Stimulated activated CD4-positive, alpha-beta T cell treated with anti-CD3 and anti-CD28 coated beads, Interleukin-1b, Interleukin-23, amount 100 ng/mL, for 1 hour (primary cell): Measurements from ENCODE around the gene CORO2A.

Source experiments
- DNase-seq, 2 donors: peaks; one replicate each; pipeline ENCODE4 v3.0.0-alpha.2; 2020; ENCODE audit warnings: low read depth in 2 of 2

Gene CORO2A, protein sequence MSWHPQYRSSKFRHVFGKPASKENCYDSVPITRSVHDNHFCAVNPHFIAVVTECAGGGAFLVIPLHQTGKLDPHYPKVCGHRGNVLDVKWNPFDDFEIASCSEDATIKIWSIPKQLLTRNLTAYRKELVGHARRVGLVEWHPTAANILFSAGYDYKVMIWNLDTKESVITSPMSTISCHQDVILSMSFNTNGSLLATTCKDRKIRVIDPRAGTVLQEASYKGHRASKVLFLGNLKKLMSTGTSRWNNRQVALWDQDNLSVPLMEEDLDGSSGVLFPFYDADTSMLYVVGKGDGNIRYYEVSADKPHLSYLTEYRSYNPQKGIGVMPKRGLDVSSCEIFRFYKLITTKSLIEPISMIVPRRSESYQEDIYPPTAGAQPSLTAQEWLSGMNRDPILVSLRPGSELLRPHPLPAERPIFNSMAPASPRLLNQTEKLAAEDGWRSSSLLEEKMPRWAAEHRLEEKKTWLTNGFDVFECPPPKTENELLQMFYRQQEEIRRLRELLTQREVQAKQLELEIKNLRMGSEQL

DNA sequence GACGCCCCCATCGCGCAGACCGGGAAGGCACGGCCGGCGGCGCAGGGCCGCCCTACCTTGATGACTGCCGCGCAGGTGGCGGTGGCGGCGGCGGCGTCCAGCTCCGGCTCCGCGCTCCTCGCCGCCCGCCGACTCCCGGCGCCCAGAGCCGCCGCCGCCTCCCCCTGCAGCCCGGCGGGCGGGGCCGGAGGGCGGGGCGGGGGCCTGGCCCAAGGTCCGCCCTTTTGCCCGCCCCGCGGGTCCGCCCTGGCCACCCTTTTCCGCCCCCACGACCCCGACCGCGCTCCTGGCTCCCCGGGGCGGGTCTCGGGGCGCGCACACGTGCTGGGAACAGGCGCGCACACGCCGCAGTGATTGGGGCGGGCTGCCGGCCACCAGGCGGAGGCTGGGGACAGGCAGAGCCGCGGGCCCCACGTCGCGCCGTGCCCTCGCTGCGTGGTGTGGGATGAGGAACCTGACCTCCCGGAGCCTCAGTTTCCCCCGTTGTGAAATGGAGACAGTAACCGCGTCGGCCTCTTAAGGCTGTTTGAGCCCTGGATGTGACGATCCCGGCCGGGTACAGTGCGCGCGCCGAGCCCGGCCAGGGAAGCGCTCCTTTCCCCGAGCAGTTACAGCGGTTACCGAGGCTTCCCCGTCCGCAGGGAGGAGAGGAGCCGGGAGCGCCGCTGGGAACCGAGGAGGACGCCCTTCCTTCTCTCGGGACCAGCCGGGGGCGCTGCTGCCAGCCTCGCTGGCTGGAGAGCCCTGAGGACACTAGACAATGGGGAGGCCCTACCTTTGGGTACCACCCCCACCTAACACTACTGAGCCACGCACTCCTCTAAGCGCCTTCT lies at the start of gene CORO2A:
Gene CORO2A (minus strand): TSS at position 135 of the 833 bp plus-strand sequence. CDS start 34,977 bp downstream, outside the sequence.
- DNase-seq: peak; percentile 32 to 50

DNA sequence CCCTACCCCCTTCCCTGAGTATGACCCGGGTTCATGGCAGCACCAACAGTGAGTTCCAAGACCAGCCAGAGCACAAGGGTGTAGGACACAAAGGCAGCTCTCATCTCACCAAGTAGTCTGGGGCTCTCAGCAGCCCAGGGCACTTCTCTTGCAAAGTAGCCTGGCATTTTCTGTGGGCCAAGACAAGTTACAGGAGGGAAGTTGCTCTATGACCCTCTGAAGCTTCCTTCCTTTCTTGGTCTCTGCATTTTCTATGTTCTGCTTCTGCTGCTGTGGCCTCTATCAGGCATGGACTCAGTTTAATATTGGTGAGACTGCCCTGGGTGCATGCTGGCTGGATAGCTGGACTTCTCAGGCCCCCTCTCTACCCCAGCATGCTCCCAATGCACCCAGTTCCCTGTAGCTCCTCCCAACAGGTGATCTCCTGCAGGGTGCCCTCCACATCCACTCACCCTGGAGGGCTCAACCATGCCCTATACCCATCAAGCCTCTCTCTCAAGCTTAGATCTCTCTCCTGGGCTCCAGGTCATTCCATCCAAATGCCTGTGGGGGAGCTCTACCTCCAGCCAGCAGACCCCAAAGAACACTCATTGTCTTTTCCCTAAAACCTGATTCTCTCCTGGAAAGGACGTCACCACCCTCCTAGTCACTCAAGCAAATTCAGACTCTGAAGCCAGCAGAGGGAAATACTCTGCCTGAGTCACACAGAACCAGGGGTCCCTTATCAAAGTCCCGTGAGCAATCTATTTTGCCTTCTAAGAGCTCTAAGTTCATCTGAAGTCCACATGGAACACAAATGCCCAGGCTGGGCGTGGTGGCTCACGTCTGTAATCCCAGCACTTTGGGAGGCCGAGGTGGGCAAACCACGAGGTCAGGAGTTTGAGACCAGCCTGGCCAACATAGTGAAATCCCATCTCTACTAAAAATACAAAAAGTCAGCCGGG lies 49.2 kb upstream of the CORO2A start:
- no peak for DNase-seq

DNA sequence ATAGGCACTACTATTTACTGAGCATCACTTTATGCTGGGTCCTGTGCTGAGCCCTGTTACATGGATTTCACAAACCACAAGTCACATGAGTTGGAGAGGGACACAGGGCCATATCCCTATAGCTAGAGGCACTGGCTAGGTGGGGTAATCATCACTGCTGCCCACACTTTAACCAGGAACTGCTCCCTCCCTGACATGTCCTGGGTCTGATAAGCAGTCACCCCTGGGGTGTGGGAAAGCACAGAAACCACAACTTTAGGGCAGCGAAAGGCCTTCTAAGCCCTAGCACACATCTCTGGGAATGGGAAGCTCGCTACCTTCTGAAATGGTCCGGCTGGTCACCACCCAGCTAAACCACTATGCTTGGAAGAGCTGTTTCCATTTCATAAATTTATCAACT lies 48.0 kb upstream of the CORO2A start:
- no peak for DNase-seq

DNA sequence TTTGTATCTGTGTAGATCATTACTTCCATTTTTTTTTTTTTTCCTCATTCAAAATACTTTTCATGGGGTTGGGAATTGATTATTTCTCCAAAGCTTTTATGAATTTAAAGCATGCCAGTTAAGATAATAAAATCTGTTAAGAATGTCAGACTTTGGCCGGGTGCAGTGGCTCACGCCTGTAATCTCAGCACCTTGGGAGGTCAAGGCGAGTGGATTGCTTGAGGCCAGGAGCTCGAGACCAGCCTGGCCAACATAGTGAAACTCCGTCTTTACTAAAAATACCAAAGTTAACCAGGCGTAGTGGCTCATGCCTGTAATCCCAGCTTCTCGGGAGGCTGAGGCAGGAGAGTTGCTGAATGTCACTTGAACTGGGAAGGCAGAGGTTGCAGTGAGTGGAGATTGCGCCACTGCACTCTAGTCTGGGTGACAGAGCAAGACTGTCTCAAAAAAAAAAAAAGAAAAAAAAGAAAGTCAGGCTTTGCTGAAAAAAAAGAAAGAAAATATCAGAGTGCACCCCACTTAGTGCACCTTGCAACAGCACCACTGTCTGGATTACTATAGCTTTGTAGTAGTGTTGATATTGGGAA lies 44.6 kb upstream of the CORO2A start:
- DNase-seq: no peak

DNA sequence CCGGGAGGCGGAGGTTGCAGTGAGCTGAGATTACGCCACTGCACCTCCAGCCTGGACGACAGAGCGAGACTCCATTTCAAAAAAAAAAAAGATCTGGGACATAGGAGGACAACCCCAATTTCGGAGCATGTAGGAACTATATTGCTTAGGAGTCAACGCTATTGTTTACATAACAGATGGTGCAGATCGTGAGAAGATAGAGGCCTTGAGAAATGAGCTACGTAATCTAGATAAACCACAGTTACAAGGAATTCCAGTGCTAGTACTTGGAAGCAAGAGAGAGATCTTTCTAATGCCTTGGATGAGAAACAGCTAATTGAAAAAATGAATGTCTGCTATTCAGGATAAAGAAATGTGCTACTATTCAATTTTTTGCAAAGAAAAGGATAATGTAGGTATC lies 42.7 kb upstream of the CORO2A start:
- DNase-seq: no peak

DNA sequence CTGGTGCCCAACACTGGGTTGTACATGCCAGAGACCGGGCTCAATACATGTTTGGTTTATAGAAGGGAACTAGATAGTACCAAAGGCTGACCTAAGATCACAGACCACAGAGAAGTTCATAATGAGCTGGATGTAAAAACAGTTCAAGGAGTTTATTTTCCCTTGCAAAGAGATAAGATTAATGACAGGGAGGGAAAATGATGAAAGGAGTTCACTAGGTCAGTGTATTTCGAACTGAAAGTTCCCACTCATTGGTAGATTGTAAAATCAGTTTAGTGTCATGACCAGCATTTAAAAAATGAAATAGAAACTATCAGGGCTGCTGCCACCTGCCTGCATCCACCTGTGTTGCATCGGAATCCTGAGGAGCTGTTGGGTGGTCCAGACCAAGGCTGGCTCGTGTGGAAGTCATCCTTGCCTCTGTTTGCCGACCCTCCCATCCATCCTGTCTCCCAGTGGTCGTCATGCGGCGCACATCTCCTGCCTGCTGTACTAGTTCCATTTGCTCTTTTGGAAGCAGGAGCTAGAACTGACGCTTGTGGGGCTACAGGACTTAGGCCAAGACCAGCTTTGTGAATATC lies 41.9 kb upstream of the CORO2A start:
- DNase-seq: no peak

DNA sequence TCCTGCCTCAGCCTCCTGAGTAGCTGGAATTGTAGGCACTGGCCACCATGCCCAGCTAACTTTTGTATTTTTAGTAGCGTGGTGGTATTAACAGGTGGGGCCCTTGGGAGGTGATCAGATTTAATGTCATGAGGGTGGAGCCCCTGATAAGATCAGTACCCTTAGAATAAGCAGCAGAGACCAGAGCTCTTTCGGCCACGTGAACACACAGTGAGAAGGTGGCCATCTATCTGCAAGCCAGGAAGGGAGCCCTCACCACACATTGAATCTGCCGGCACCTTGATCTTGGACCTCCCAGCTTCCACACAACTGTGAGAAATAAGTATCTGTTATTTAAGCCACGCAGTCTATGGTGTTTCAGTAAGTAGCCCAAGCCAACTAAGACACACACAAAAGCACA lies 40.5 kb upstream of the CORO2A start:
- DNase-seq: no peak

DNA sequence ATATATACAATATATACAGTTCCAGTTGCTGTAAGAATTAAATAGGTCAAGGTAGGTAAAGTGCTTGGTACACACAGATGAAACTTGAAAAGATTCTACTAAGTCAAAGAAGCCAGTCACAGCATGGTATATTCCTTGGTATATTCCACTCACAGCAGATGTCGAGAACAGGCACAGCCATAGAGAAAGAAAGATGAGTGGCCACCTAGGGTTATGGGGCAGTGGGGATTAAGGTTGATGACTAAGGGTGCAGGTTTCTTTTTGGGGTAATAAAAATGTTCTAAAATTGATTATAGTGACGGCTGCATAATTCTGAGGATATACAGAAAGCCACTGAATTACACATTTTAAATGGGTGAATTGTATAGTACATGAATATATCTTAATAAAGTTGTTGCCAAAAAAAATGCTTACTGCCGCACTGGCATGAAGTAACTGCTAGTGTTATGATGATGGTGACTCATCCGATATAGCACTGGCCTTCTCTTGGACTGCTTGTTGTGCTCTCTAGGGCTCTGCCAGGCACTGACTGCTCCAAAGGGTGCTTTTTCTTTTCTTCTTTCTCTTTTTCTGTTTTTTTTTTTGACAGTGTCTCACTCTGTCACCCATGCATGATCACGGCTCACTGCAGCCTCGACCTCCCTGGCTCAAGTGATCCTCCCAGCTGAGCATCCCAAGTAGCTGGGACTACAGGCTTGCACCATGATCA lies 39.5 kb upstream of the CORO2A start:
- no peak for DNase-seq

DNA sequence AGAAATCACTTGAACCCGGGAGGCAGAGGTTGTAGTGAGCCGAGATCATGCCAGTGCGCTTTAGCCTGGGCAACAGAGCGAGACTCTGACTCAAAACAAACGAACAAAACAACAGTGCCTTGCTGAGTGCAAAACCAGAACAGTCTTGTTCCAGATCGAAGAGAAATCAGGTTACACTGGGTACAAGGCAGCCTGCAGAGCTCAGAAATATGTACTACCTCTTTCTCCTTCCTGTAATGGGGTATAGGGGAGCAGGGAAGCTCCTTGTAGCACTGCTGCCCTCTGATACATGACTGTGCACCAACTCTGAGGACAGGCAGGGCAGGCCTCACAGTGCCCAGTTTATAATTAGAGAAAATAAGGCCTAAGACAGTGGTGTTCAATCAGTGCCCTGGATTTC lies 38.4 kb upstream of the CORO2A start:
- DNase-seq: no peak

DNA sequence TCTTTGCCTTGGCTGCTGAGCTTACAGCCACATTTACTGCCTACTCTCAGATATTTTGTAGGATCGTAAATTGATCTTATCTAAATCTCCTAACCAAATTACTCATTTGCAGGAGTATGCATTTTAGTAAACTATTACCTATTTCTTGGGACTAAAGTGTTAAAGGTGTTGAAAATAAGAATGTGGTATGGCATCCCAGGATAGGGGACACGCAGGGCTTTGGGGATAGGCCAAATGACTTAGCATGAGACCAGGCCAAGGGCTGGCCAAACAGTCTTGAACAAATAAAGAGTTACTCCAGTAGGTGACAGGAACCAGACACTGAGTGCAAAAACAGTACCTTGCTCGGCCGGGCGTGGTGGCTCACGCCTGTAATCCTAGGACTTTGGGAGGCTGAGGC lies 37.9 kb upstream of the CORO2A start:
- DNase-seq: no peak

DNA sequence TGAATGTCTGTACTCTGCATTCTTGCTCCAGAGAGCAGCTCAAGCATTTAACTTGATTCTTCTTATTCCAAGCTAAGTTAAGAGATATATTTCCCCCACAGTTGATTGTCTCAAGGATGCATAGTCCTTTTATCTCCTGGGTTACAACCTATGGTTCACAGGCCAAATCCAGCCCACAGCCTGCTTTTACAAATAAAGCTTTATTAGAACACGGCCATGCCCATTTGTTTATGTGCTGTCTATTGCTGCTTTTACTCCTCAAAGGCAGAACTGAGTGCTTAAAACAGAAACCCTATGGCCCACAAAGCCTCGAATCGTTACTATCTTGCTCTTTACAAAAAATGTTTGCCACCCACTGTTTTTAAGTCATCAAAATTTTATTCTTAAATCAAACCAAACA lies 37.2 kb upstream of the CORO2A start:
- DNase-seq: no peak

DNA sequence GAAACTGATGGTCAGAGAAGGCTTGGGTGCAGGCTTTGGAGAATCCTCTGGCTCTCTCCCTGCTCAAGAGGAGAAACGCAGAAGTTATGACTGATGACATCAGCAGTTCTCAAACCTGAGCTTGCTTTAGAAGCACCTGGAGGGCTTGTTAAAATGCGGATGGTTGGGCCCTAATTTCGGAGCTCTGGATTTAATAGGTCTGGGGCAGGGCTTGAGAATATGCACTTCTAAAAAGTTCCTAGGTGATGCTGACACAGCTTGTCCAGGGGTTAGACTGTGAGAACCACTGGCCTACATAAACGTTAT lies 36.6 kb upstream of the CORO2A start:
- DNase-seq: no peak

DNA sequence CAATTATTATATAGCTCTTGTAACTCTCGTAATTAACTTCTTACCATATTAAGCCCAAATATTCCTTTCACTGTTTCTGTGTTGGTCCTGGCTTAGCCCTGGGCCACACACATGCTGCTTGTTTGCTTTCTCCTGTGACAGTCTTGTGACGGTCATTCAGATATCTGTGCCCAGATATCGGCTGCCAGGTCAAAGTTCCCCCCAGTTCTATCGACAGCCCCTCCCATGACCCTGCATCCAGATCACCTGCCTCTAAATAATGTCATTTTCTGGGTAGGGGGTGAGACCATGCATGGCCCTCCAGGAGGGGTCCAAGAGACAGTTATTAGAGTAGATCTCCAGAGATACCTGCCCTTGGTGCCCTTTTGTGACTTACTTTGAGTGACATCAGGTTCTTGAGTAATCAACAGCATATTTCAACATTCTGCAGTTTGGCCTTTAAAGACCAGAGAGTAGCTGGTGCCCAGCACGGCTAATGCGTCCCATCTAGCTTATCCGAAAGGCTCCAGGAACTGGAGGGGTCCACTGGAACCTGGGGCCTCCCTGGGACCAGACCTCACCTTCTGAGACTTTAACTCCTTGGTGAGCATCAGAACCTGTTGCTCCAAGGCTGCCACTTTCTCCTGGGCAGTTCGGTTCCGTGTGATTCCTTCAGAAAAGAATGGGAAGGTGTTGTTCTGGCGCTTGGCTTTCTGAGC lies 36.1 kb upstream of the CORO2A start:
- DNase-seq: no peak

DNA sequence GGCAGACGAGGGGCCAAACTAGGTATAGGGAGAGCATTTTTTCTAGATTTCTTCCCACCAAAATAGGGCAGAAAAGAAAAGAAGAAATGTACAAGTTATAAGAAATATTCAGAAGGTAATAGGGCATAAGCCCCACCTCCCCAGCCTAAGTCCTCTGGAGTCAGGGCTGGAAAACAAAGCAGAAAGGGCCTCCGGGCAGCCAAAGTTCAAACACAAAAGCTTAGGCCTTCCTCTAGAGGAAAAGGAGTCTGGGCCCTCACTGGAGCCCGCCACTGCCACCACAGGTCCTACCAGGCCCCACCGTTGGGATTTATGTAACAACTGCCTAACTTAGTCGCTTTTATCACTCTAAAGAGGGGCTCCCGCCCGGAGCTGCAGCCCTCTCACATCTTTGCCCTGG lies 35.4 kb upstream of the CORO2A start:
- no peak for DNase-seq

DNA sequence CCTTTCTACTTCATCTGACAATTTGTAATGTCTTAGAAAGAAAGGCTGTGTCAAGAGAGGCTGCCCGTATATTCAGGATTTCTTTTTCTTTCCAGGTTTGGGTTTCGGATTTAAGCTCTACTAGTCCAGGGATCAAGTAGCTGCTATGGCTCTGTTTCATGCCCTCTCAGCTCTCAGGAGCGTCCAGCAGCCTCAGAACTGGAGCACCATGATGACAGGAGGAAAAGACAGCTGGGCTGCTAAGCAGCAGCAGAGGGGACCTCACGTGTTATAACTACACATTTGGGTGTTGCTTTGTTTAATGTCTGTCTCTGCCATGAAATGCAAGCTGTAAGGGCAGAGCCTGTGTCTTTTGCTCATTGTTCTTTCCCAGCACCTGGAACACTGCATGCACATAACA lies 34.5 kb upstream of the CORO2A start:
- DNase-seq: no peak

DNA sequence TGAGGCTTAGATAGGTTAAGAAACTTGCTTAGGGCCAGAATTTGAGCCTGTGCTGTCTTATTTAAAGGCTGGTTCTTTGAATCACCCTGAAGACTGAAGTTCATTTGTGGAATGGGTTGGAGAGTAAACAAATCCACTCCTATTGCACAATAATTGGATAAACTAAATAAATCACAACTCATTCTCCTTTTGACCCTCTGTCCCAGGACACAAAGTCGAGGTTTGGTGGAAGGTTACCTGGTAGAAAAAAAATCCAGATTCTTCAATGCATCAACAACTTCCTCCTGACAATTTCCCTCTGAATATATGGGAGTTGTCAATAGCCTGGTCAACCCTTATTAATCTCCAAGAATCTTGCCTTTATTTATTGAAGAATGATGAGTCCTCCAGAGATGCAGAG lies 34.1 kb upstream of the CORO2A start:
- no peak for DNase-seq

DNA sequence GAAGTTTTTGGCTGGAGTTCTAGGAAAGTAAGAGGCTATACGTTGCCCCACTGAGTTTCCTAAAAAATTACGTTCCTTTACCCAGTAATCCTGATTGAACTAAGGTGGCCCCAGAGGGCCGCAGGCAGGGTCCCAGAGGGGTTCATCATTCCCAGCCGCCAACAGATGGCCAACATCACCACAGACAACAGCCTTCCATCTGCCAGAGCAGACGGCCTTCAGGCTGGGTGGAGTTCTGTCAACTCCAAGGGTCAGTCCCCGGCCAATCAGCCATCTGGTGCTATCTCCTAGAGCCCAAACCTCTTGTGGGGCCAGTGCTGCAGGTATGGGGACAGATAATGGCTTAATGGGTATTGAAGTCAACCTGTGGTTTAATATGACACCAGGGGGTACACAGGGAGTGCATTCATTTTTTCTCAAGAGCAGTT lies 32.6 kb upstream of the CORO2A start:
- no peak for DNase-seq

DNA sequence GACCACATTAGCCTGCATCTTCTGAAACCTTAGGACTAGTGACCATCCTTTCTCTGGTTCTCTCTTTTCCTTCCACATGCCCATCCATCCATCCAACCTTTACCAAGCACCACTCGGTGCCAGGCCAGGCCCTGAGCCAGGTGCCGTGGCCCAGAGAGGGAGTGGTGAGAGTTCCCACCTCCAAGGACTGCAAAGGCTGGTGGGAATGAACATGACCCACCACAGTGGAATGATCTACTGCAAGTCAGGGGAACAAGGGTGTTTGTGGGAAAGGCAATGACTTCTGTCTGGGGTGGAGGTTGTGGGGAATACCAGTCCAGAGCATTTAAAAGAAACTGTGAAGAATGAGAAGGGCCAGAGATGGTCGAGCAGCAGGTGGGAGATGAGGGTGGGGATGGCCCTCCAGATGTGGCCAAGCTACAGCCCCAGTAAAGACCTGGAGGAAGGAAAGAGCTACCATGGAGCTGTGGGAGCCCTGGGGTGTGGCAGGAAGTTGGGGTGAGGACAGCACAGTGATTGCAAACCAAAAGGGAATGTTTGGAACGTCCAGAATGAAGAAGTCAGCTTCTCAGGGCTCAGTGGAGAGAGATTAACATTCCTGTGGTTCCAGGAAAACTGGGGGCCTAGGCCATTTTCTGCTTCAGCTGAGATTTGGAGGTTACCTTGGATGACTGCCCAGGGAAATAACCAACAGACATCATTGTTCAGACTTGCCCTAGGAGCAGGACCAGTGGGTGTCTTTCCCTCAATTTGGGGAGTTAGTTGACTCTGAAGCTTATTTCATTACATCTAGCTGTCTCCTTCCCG lies 30.7 kb upstream of the CORO2A start:
- no peak for DNase-seq

DNA sequence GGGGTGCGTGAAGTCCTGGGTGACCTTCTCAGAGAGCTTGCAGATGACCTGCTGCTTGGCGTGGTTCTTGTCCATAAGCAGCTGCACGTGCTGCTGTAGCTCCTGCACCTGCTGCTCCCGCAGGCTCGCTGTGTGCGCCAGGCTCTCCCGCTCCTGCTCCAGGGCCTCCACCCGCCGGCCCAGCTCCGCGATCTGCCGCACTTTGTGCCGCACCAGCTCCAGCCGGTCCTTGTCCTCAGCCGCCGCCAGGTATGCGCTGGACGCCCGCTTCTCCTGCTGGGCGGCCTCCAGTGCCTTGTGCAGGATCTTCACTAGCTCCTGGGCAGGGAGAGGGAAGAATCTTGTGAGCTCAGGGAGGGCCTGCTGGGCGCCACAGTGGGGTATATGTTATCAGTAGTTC lies 28.5 kb upstream of the CORO2A start:
- DNase-seq: no peak
